WTC11 (cell line): ENCODE results near the gene USF3.

Experiments used
- CREB1 ChIP-seq: sonication (generic); formaldehyde crosslinking; IDR thresholded peaks from 2 replicates; pipeline ENCODE4 v1.8.0; 2023; ENCODE audit warnings: mild to moderate bottlenecking, missing genetic modification reagents
- CTCF ChIP-seq: fragments of 200-600 bp; IDR thresholded peaks from 2 replicates; pipeline ENCODE4 v1.8.0; 2022; ENCODE audit warnings: antibody characterized with exemption
- ESRRA ChIP-seq: sonication (generic); formaldehyde crosslinking; IDR thresholded peaks from 2 replicates; pipeline ENCODE4 v1.8.1; 2022; ENCODE audit warnings: mild to moderate bottlenecking, missing genetic modification reagents, borderline replicate concordance
- MAX ChIP-seq: sonication (generic); formaldehyde crosslinking; IDR thresholded peaks from 2 replicates; pipeline ENCODE4 v1.8.0; 2022; ENCODE audit warnings: mild to moderate bottlenecking, missing genetic modification reagents
- NFE2L1 ChIP-seq: sonication (generic); formaldehyde crosslinking; IDR thresholded peaks from 2 replicates; pipeline ENCODE4 v1.8.1; 2023; ENCODE audit warnings: missing genetic modification reagents
- NR2C2 ChIP-seq: sonication (generic); formaldehyde crosslinking; IDR thresholded peaks from 2 replicates; pipeline ENCODE4 v1.8.0; 2022; ENCODE audit warnings: mild to moderate bottlenecking, missing genetic modification reagents
- OVOL2 ChIP-seq: fragments of 250-450 bp; sonication (Bioruptor Pico); IDR thresholded peaks from 2 replicates; pipeline ENCODE4 v1.9.0; 2021; ENCODE audit warnings: mild to moderate bottlenecking, borderline replicate concordance
- TCF7 ChIP-seq: sonication (generic); formaldehyde crosslinking; IDR thresholded peaks from 2 replicates; pipeline ENCODE4 v1.8.0; 2022; ENCODE audit warnings: mild to moderate bottlenecking, low read depth, missing genetic modification reagents, moderate library complexity
- ZNF423 ChIP-seq: fragments of 250-450 bp; sonication (Bioruptor Pico); IDR thresholded peaks from 2 replicates; pipeline ENCODE4 v2.1.2; 2022; ENCODE audit warnings: mild to moderate bottlenecking, moderate library complexity

- TF ChIP-seq NR2C2 (CRISPR knock-in tag) = no peak
- no peak for TF ChIP-seq CREB1 (CRISPR knock-in tag)
- no peak for TF ChIP-seq OVOL2 (CRISPR knock-in tag)
- TF ChIP-seq ZNF423 (CRISPR knock-in tag) = no peak
- no peak for TF ChIP-seq CTCF
- no peak for TF ChIP-seq TCF7 (CRISPR knock-in tag)
- TF ChIP-seq ESRRA (CRISPR knock-in tag) = no peak
- no peak for TF ChIP-seq MAX
- TF ChIP-seq NFE2L1 = no peak
These were observed 95.8 kb downstream of the USF3 start for GRCh38 chr3:113600418-113601182.
